Activated CD4-positive, alpha-beta T cell treated with anti-CD3 and anti-CD28 coated beads, Interleukin-2, amount 50 U/mL, for 4 hours (primary cell): ENCODE measurements around the gene DENND5B.
"Not testable (repeated sequence)": the region's sequence is repeated elsewhere in the genome, so short reads cannot be mapped to it uniquely, and the experiment has no call there.

Source experiments
- DNase-seq, 2 experiments: peaks; one replicate each; pipeline ENCODE4 v3.0.0-alpha.2; 2020

DENND5B gene

GRCh38 chr12:31589904-31590641 is 863 bp downstream of the DENND5B start:
- no peak for DNase-seq

GRCh38 chr12:31589598-31589903 is 1.4 kb downstream of the DENND5B start:
- DNase-seq = no peak

- DNase-seq = no peak
These were observed 2.0 kb downstream of the DENND5B start for GRCh38 chr12:31588976-31589375.

- no peak for DNase-seq
These were observed 4.2 kb downstream of the DENND5B start for GRCh38 chr12:31586728-31587127.

- no peak for DNase-seq
These were observed 5.0 kb downstream of the DENND5B start for GRCh38 chr12:31585895-31586294.

GRCh38 chr12:31585271-31585670 is 5.7 kb downstream of the DENND5B start:
- DNase-seq = no peak

- no peak for DNase-seq
These were observed 6.2 kb downstream of the DENND5B start for GRCh38 chr12:31584782-31585181.

- no peak for DNase-seq
These were observed 7.1 kb downstream of the DENND5B start for GRCh38 chr12:31583878-31584277.

- no peak for DNase-seq
These were observed 8.8 kb downstream of the DENND5B start for GRCh38 chr12:31582155-31582554.

GRCh38 chr12:31578632-31579031 is 12.3 kb downstream of the DENND5B start:
- no peak for DNase-seq

- DNase-seq = no peak
These were observed 15.9 kb downstream of the DENND5B start for GRCh38 chr12:31574803-31575575.

GRCh38 chr12:31574367-31574766 is 16.6 kb downstream of the DENND5B start:
- not testable (repeated sequence) for DNase-seq

GRCh38 chr12:31572900-31573600 is 17.9 kb downstream of the DENND5B start:
- DNase-seq = no peak

GRCh38 chr12:31570880-31571279 is 20.1 kb downstream of the DENND5B start:
- DNase-seq = no peak

GRCh38 chr12:31569517-31569916 is 21.4 kb downstream of the DENND5B start:
- DNase-seq = not testable (repeated sequence)

- DNase-seq = no peak
These were observed 22.4 kb downstream of the DENND5B start for GRCh38 chr12:31568498-31568897.

- no peak for DNase-seq
These were observed 23.9 kb downstream of the DENND5B start for GRCh38 chr12:31567029-31567428.

GRCh38 chr12:31566547-31566946 is 24.4 kb downstream of the DENND5B start:
- DNase-seq = no peak

- DNase-seq = no peak
These were observed 28.2 kb downstream of the DENND5B start for GRCh38 chr12:31562594-31563328.

GRCh38 chr12:31560516-31560915 is 30.4 kb downstream of the DENND5B start:
- no peak for DNase-seq

GRCh38 chr12:31558521-31558920 is 32.4 kb downstream of the DENND5B start:
- no peak for DNase-seq

- DNase-seq = no peak
These were observed 33.2 kb downstream of the DENND5B start for GRCh38 chr12:31557707-31558106.

GRCh38 chr12:31555466-31555865 is 35.5 kb downstream of the DENND5B start:
- DNase-seq = not testable (repeated sequence)
